ENCODE data around the gene TSPAN5. TPM values are rescaled to one million over a fixed set of nuclear protein-coding genes. Genes with fewer than 3 reads are reported as not detected.

Gene TSPAN5
- total RNA-seq, 3 donors from 2014 or later (not counting 1 experiment from before 2014, with no cell fraction given) = 6.8 to 13.7 (median 11.4) TPM

DNA sequence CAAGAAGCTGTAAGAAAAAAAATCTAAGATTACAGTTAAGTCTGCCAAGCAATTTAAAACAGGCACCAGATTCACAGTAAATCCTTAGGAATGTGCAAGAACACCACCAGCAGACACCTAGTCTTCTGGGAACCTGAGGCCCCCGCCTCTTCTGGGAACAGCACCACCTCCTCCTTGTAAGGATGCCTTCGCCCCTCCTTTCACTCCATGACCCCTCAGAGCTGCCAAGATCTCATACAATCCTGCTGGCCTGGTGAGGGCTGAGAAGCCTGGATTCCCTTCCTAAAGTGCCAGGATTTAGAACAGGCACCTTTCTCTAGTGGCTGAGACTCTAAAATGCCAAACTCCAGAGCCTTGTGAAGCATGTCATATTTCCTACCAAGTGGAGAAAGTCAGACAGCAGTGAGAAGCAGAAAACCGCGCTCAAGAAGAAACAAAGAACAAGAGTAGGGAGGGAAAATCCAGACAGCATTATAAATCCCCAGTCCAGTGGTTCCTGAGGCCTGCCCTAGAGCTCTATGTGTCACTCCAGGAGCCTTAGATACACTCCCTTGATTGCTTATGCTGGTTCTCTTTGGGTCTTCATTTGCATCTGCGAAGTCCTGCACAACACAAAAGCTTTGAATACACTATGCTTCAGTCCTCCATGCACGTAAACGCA is 166.4 kb downstream of the TSPAN5 start:
- intact Hi-C loops (cut with micrococcal nuclease) = no loop called here
- no peaks in the 10 kb centered on the region for H3K9me3 ChIP-seq (ENCODE audit: control insufficient read depth, insufficient read depth, low read length)
- H3K27ac ChIP-seq (ENCODE audit: low read length) = no peak overlapping the region
- no peak overlapping the region for H3K4me3 ChIP-seq (ENCODE audit: low read length)
- TF ChIP-seq, protein P1, sequence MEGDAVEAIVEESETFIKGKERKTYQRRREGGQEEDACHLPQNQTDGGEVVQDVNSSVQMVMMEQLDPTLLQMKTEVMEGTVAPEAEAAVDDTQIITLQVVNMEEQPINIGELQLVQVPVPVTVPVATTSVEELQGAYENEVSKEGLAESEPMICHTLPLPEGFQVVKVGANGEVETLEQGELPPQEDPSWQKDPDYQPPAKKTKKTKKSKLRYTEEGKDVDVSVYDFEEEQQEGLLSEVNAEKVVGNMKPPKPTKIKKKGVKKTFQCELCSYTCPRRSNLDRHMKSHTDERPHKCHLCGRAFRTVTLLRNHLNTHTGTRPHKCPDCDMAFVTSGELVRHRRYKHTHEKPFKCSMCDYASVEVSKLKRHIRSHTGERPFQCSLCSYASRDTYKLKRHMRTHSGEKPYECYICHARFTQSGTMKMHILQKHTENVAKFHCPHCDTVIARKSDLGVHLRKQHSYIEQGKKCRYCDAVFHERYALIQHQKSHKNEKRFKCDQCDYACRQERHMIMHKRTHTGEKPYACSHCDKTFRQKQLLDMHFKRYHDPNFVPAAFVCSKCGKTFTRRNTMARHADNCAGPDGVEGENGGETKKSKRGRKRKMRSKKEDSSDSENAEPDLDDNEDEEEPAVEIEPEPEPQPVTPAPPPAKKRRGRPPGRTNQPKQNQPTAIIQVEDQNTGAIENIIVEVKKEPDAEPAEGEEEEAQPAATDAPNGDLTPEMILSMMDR (IDR thresholded peaks at IDR 0.05) = no peak
- H3K4me3 Mint-ChIP-seq = no peak overlapping the region
- peak overlapping the region in 1 of 2 donors; percentile 8 for H3K27ac Mint-ChIP-seq
- no peaks in the 10 kb centered on the region for H3K27me3 ChIP-seq (ENCODE audit: control insufficient read depth, insufficient read depth, low read length)
- H3K9me3 Mint-ChIP-seq = no peaks in the 10 kb centered on the region
- ATAC-seq (no peak), DNase-seq (no peak)
- 90% methylated on average over 5 of the region's 7 CpGs for WGBS (ENCODE audit: insufficient coverage)
- no peaks in the 10 kb centered on the region for H3K36me3 ChIP-seq (ENCODE audit: control insufficient read depth, insufficient read depth, low read length)
- no peaks in the 10 kb centered on the region for H3K27me3 Mint-ChIP-seq (ENCODE audit: low read depth in 2 of 2)
- peaks cover 0 to 27% of the 10 kb centered on the region in 2 donors for H3K4me1 Mint-ChIP-seq
- no peaks in the 10 kb centered on the region for H3K4me1 ChIP-seq (ENCODE audit: control insufficient read depth, insufficient read depth, low read length)
- no peaks in the 10 kb centered on the region for H3K36me3 Mint-ChIP-seq

DNA sequence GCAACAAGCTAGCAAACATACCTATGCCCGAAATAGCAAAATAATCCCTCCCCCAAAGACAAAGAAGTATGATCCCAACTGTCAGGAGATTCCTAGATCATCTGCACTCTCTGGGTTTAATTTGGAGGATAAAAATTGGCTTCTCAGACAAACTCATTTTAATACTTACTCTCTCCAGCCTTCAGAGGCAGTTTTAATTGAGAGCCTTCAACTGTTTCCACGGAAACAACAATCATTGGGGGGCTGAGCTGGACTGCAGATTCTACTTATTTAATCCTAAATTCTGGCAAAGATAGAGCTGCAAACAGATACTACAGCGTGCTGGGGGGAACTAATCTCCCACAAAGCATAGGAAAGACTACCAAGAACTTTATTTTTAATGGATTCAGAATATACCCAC is 168.2 kb downstream of the TSPAN5 start:
- TF ChIP-seq, protein P1 (IDR thresholded peaks at IDR 0.05) = no peak
- Mint-ChIP-seq H3K27ac (no peak overlapping the region), H3K36me3 (no peaks in the 10 kb centered on the region), H3K27me3 (ENCODE audit: low read depth in 2 of 2) (no peaks in the 10 kb centered on the region), H3K9me3 (no peaks in the 10 kb centered on the region), H3K4me3 (no peak overlapping the region), H3K4me1 (peaks cover 0 to 28% of the 10 kb centered on the region in 2 donors)
- H3K9me3 ChIP-seq (ENCODE audit: control insufficient read depth, insufficient read depth, low read length) = no peaks in the 10 kb centered on the region
- no peaks in the 10 kb centered on the region for H3K36me3 ChIP-seq (ENCODE audit: control insufficient read depth, insufficient read depth, low read length)
- ATAC-seq (no peak), DNase-seq (no peak)
- intact Hi-C loops (cut with micrococcal nuclease) = no loop called here
- 94% methylated on average over 3 of the region's 3 CpGs for WGBS (ENCODE audit: insufficient coverage)
- H3K27me3 ChIP-seq (ENCODE audit: control insufficient read depth, insufficient read depth, low read length) = no peaks in the 10 kb centered on the region
- H3K4me3 ChIP-seq (ENCODE audit: low read length) = no peak overlapping the region
- no peak overlapping the region for H3K27ac ChIP-seq (ENCODE audit: low read length)
- H3K4me1 ChIP-seq (ENCODE audit: control insufficient read depth, insufficient read depth, low read length) = no peaks in the 10 kb centered on the region

DNA sequence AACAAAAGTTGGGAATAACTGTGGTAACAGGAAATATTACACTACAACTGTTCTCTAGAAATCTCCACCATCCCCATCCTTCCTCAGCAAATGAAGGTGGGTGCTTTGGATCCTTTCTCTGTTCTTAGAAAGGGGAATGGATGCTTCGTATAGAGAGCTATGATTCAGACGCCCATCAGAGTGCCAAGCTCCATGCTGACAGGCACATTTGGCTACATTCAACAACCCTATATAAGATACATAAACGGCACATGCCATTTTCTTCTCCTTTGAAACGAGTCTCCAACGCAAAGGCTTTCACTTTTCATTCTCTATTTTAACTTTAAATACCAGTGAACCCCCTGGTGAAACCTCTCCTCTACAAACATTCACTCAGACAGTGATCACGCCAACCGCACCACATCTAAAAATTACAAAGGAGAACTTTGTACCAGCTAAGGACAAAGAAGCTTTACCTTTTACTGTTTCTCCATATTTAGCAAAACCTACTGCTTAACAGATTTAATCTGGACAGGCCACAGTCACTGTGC is 172.5 kb downstream of the TSPAN5 start:
- Mint-ChIP-seq H3K4me3 (no peak overlapping the region), H3K27me3 (ENCODE audit: low read depth in 2 of 2) (no peaks in the 10 kb centered on the region), H3K4me1 (peaks cover 5 to 28% of the 10 kb centered on the region in 2 donors), H3K27ac (no peak overlapping the region), H3K36me3 (no peaks in the 10 kb centered on the region), H3K9me3 (no peaks in the 10 kb centered on the region)
- intact Hi-C loops (cut with micrococcal nuclease) = no loop called here
- ATAC-seq (no peak), DNase-seq (no peak)
- Histone ChIP-seq H3K4me3 (ENCODE audit: low read length) (no peak overlapping the region), H3K36me3 (ENCODE audit: control insufficient read depth, insufficient read depth, low read length) (peaks cover 3% of the 10 kb centered on the region), H3K9me3 (ENCODE audit: control insufficient read depth, insufficient read depth, low read length) (no peaks in the 10 kb centered on the region), H3K27me3 (ENCODE audit: control insufficient read depth, insufficient read depth, low read length) (no peaks in the 10 kb centered on the region), H3K27ac (ENCODE audit: low read length) (no peak overlapping the region), H3K4me1 (ENCODE audit: control insufficient read depth, insufficient read depth, low read length) (no peaks in the 10 kb centered on the region)
- whole genome bisulfite sequencing (ENCODE audit: insufficient coverage) = 75% methylated on average over 7 of the region's 7 CpGs
- TF ChIP-seq, protein P1 (IDR thresholded peaks at IDR 0.05) = no peak

DNA sequence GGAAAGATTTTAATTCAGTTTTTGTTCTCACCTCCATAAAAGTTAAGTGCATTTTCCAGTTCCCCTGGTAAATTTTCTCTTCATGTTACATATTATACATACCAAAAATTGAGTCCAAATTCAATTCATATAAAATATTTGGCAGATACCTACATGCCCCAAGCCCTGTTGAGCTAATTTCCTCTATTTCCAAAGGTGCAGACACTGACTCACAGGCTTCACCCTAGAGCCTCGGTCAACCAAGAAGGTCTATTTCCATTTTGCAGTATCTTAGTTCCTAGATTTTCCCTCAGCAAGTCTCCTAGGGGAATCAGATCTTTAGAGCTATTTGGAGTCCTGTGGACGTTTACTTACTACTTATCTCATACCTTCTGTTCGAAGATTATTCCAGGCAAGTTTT is 174.4 kb downstream of the TSPAN5 start:
- 90% methylated on average over 1 of the region's 3 CpGs for WGBS (ENCODE audit: insufficient coverage)
- H3K4me1 Mint-ChIP-seq = peaks cover 5 to 28% of the 10 kb centered on the region in 2 donors
- no peak for DNase-seq

More for the DNA sequence above, 174.4 kb downstream of the TSPAN5 start:
- H3K27me3 Mint-ChIP-seq (ENCODE audit: low read depth in 2 of 2) = no peaks in the 10 kb centered on the region
- Histone ChIP-seq H3K4me1 (ENCODE audit: control insufficient read depth, insufficient read depth, low read length) (no peaks in the 10 kb centered on the region), H3K27me3 (ENCODE audit: control insufficient read depth, insufficient read depth, low read length) (no peaks in the 10 kb centered on the region), H3K9me3 (ENCODE audit: control insufficient read depth, insufficient read depth, low read length) (no peaks in the 10 kb centered on the region), H3K36me3 (ENCODE audit: control insufficient read depth, insufficient read depth, low read length) (peaks cover 3% of the 10 kb centered on the region), H3K27ac (ENCODE audit: low read length) (no peak overlapping the region), H3K4me3 (ENCODE audit: low read length) (no peak overlapping the region)
- TF ChIP-seq, protein P1 (IDR thresholded peaks at IDR 0.05) = no peak
- no peak overlapping the region for H3K4me3 Mint-ChIP-seq
- H3K9me3 Mint-ChIP-seq = no peaks in the 10 kb centered on the region
- peak overlapping the region in 1 of 2 donors; percentile 73 for H3K27ac Mint-ChIP-seq
- ATAC-seq = no peak
- intact Hi-C loops (cut with micrococcal nuclease) = no loop called here
- H3K36me3 Mint-ChIP-seq = no peaks in the 10 kb centered on the region

All from natural killer cell (primary cell).